Activated T-helper 1 cell treated with anti-CD3 and anti-CD28 coated beads, Interleukin-12 subunit alpha, Interleukin-12 subunit beta, Interleukin-2, Interleukin-4 antibody, amounts not matched to agents 30 ng/mL and 10 ng/mL and 1 ng/mL, durations not matched to agents 14 hours and 24 hours and 36 hours (primary cell): ENCODE measurements around the gene RIMS3. TPM values are rescaled to one million over a fixed set of nuclear protein-coding genes. Genes with fewer than 3 reads are reported as not detected.
"Not testable (repeated sequence)": the region's sequence is repeated elsewhere in the genome, so short reads cannot be mapped to it uniquely, and the experiment has no call there.

ENCODE experiments used
- DNase-seq: peaks from one replicate; pipeline ENCODE4 v3.0.0; 2021; ENCODE audit warnings: low spot score
- H3K27ac Mint-ChIP-seq: one replicate; pipeline ENCODE4 v1.8.0; 2021; ENCODE audit warnings: mild to moderate bottlenecking, mixed read lengths
- H3K27me3 Mint-ChIP-seq: one replicate; pipeline ENCODE4 v1.8.0; 2022; ENCODE audit warnings: mild to moderate bottlenecking, moderate library complexity, mixed read lengths; ENCODE audit not compliant: insufficient read depth
- H3K36me3 Mint-ChIP-seq: one replicate; pipeline ENCODE4 v1.8.0; 2021; ENCODE audit warnings: low read depth, mixed read lengths
- H3K4me1 Mint-ChIP-seq: one replicate; pipeline ENCODE4 v1.8.0; 2021; ENCODE audit warnings: low read depth, mixed read lengths
- H3K4me3 Mint-ChIP-seq: one replicate; pipeline ENCODE4 v1.8.0; 2021; ENCODE audit warnings: mild to moderate bottlenecking, moderate library complexity, mixed read lengths
- H3K9me3 Mint-ChIP-seq: one replicate; pipeline ENCODE4 v1.8.0; 2021; ENCODE audit warnings: mixed read lengths
- intact Hi-C: fragments of 100-400 bp; cut with micrococcal nuclease; formaldehyde crosslinking; loops from one replicate; pipeline ENCODE4 v1.15.1; 2024
- total RNA-seq: library from RNA; stranded (reverse); gene quantifications from 2 replicates; pipeline ENCODE4 v1.2.3, GENCODE V29; 2022

RIMS3 gene
- total RNA-seq, 1 donor from 2014 or later: 1.9 TPM

GRCh38 chr1:40574805-40575204, 90.7 kb downstream of the RIMS3 start:
- DNase-seq, H3K36me3 Mint-ChIP-seq, H3K27ac Mint-ChIP-seq, intact Hi-C loops, H3K4me1 Mint-ChIP-seq, H3K4me3 Mint-ChIP-seq, H3K9me3 Mint-ChIP-seq: not testable (repeated sequence)
- peaks cover 14% of the 10 kb centered on the region for H3K27me3 Mint-ChIP-seq

Other genes with a start within 250 kb of the RIMS3 start
- 5.1 and 5.8 TPM in 2 replicates for gene ZFP69B, start 215.2 kb downstream of the RIMS3 start, total RNA-seq
- 3.9 and 4.0 TPM in 2 replicates for gene ZFP69, start 188.4 kb downstream of the RIMS3 start, total RNA-seq
- 18.2 and 18.3 TPM in 2 replicates for gene EXO5, start 156.9 kb downstream of the RIMS3 start, total RNA-seq
- gene ZNF684, start 134.0 kb downstream of the RIMS3 start, total RNA-seq: 4.9 and 6.0 TPM in 2 replicates
- 79.0 and 85.1 TPM in 2 replicates for gene NFYC, start 26.0 kb upstream of the RIMS3 start, total RNA-seq
- gene KCNQ4, start 118.1 kb upstream of the RIMS3 start, total RNA-seq: 0.78 and 0.88 TPM in 2 replicates
- 4.1 and 5.0 TPM in 2 replicates for gene CITED4, start 196.7 kb upstream of the RIMS3 start, total RNA-seq